DOHH2 (cell line): ENCODE data around the gene NTMT2.

Experiments used
- EZH2phosphoT487 ChIP-seq: fragments of 200-600 bp; sonication (generic); IDR thresholded peaks from 2 replicates; pipeline ENCODE4 v1.6.1; 2017; ENCODE audit warnings: borderline replicate concordance, mild to moderate bottlenecking, antibody characterized with exemption, low read length, moderate library complexity, mixed read lengths
- TF ChIP-seq, protein P1 (sequence below): fragments of 200-600 bp; sonication (generic); IDR thresholded peaks from one replicate; pipeline ENCODE4 v1.5.1; 2014; ENCODE audit warnings: antibody characterized with exemption, mild to moderate bottlenecking, low read depth, low read length; ENCODE audit not compliant: poor library complexity, severe bottlenecking

GRCh38 chr1:170192546-170192945 is 46.8 kb downstream of the NTMT2 start:
- TF ChIP-seq, protein P1, sequence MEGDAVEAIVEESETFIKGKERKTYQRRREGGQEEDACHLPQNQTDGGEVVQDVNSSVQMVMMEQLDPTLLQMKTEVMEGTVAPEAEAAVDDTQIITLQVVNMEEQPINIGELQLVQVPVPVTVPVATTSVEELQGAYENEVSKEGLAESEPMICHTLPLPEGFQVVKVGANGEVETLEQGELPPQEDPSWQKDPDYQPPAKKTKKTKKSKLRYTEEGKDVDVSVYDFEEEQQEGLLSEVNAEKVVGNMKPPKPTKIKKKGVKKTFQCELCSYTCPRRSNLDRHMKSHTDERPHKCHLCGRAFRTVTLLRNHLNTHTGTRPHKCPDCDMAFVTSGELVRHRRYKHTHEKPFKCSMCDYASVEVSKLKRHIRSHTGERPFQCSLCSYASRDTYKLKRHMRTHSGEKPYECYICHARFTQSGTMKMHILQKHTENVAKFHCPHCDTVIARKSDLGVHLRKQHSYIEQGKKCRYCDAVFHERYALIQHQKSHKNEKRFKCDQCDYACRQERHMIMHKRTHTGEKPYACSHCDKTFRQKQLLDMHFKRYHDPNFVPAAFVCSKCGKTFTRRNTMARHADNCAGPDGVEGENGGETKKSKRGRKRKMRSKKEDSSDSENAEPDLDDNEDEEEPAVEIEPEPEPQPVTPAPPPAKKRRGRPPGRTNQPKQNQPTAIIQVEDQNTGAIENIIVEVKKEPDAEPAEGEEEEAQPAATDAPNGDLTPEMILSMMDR = no peak
- TF ChIP-seq EZH2phosphoT487 = no peak
